ENCODE data around the gene CDH18.
A peak's percentile ranks its signal among the peaks of the same experiment; 100 is the strongest.

CDH18 gene

GRCh38 chr5:19987612-19988361 is at the start of gene CDH18:
CDH18 (minus strand) TSS chr5:19988200; CDS start chr5:19838986, 149,214 bp downstream.
- peak within 1 kb of the TSS; percentile 50 for H3K4me3 ChIP-seq
- H3K27ac ChIP-seq = no peak within 1 kb of the TSS
- TF ChIP-seq CTCF (IDR thresholded peaks at IDR 0.05) = no peak
- peak; percentile 60 for DNase-seq (ENCODE audit: low spot score)

DNA sequence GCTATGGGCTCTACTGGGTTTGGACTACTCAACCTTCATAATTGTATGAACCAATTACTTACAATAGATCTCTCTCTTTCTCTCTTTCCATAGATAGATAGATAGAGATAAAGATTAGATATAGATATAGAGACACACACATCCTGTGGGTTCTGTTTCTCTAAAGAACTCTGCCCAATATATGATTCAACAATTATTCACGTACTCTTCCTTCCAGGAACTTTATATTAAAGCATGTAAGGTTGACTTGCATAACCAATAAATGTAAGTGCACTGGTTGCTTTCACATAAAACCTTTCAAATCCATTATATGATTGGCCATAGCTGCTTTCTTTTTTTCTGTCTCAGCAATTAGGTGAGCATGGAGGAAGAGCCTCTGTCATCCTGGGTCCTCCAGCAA is 46.7 kb upstream of the CDH18 start:
- TF ChIP-seq CTCF (IDR thresholded peaks at IDR 0.05) = no peak
- no peak for DNase-seq (ENCODE audit: low spot score)
- H3K4me3 ChIP-seq = no peak overlapping the region
- H3K27ac ChIP-seq = no peak overlapping the region

DNA sequence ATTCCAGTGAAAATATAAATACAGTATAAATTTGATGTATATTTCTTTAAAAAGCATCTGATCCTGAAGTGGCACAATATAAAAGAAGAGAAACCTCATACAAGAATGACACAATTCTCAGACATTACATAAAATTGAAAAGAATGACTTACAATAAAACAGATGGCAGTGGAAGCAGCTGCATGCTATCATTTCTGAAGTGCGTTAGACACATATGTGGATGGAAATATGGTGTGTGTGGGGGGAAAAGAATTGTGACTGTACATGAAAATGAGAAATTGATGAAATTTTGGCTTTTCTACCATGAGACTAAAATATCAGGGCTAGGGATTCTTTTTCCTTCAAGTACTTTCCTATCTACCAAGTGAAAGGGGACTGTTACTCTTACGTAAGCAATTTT is 45.9 kb upstream of the CDH18 start:
- no peak for TF ChIP-seq CTCF (IDR thresholded peaks at IDR 0.05)
- no peak for DNase-seq (ENCODE audit: low spot score)

GRCh38 chr5:20032896-20033295 is 44.9 kb upstream of the CDH18 start:
- Histone ChIP-seq H3K27ac (no peak overlapping the region), H3K4me3 (no peak overlapping the region)
- DNase-seq (ENCODE audit: low spot score) = no peak
- no peak for TF ChIP-seq CTCF (IDR thresholded peaks at IDR 0.05)

More for the DNA sequence above, 45.9 kb upstream of the CDH18 start:
- Histone ChIP-seq H3K4me3 (no peak overlapping the region), H3K27ac (no peak overlapping the region)

DNA sequence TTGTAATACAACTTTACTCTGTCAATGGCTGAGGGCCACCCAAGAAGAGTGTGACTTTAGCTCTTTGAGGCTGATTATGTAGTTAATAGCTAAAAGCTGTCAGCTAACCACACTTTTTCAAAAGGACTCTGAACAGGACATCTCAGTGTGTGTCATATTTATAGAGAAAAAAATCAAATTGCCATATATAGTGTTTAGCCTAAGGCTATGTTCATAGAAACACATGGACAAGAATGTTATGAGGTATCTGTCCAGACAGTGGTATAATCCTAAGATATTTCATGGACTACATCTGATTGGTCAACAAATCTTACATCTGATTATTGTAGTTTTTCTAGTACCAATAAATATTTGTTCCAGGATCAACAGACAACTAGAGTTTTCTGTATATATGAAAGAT is 42.1 kb upstream of the CDH18 start:
- TF ChIP-seq CTCF (IDR thresholded peaks at IDR 0.05) = no peak
- no peak overlapping the region for H3K27ac ChIP-seq
- DNase-seq (ENCODE audit: low spot score) = no peak
- H3K4me3 ChIP-seq = no peak overlapping the region

DNA sequence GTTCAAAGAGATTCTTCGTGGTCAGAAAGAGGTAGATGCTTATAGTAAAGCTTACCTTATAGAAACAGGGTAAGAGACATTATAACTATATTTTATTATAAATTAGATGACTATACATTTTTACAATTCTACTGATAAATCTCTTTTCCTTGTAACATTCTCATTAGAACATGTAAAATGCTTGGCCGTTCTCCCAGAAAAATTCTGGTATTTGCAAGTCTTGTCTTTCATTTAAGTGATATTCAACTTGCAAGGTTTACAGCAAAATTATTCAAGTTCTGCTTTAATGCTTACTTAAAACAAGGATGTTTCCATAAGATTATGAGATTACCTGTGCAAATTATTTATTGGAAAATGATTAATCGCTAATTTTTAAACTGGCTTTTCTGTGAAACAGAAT is 41.3 kb upstream of the CDH18 start:
- H3K4me3 ChIP-seq = no peak overlapping the region
- no peak for DNase-seq (ENCODE audit: low spot score)
- no peak for TF ChIP-seq CTCF (IDR thresholded peaks at IDR 0.05)
- no peak overlapping the region for H3K27ac ChIP-seq

GRCh38 chr5:20028506-20028905 is 40.5 kb upstream of the CDH18 start:
- TF ChIP-seq CTCF (IDR thresholded peaks at IDR 0.05) = no peak
- Histone ChIP-seq H3K27ac (no peak overlapping the region), H3K4me3 (no peak overlapping the region)
- no peak for DNase-seq (ENCODE audit: low spot score)

Data from coronary artery (tissue), 2 donors.